Suprapubic skin (tissue), 4 donors: ENCODE measurements around the gene SPTBN5. TPM values are rescaled to one million over a fixed set of nuclear protein-coding genes. Genes with fewer than 3 reads are reported as not detected.

Experiments used
- DNase-seq, 2 donors: peaks; one replicate each; pipeline ENCODE4 v3.0.0-alpha.2; 2019; ENCODE audit warnings: low spot score in 2 of 2
- H3K27ac ChIP-seq: fragments of 200-600 bp; sonication (generic); one replicate; pipeline ENCODE4 v1.5.1; 2019
- H3K27me3 ChIP-seq: fragments of 200-600 bp; sonication (generic); one replicate; pipeline ENCODE4 v1.5.1; 2019
- H3K36me3 ChIP-seq: fragments of 200-600 bp; sonication (generic); one replicate; pipeline ENCODE4 v1.5.1; 2019
- H3K4me1 ChIP-seq: fragments of 200-600 bp; sonication (generic); one replicate; pipeline ENCODE4 v1.5.1; 2019
- H3K4me3 ChIP-seq: fragments of 200-600 bp; sonication (generic); one replicate; pipeline ENCODE4 v1.5.1; 2019; ENCODE audit warnings: mild to moderate bottlenecking
- H3K9me3 ChIP-seq: fragments of 200-600 bp; sonication (generic); one replicate; pipeline ENCODE4 v1.5.1; 2019
- CTCF ChIP-seq, 2 donors: fragments of 200-600 bp in 1 of 2; fragments of 450-650 bp in 1 of 2; sonication (generic) in 1 of 2; IDR thresholded peaks; one replicate each; pipeline ENCODE4 v1.5.1; 2016 to 2019; ENCODE audit warnings: antibody characterized with exemption in 2 of 2, mild to moderate bottlenecking in 1 of 2, moderate library complexity in 1 of 2
- EP300 ChIP-seq: sonication (generic); formaldehyde crosslinking; IDR thresholded peaks from one replicate; pipeline ENCODE4 v1.6.1; 2017; ENCODE audit warnings: antibody characterized with exemption
- POLR2A ChIP-seq, 2 donors: fragments of 450-650 bp; IDR thresholded peaks; one replicate each; pipeline ENCODE4 v1.6.1; 2017; ENCODE audit warnings: antibody characterized with exemption in 2 of 2, mild to moderate bottlenecking in 2 of 2, moderate library complexity in 2 of 2
- POLR2AphosphoS5 ChIP-seq, 3 donors: sonication (generic); formaldehyde crosslinking; IDR thresholded peaks; one replicate each; pipeline ENCODE4 v1.6.1; 2017; ENCODE audit warnings: antibody characterized with exemption in 3 of 3
- whole genome bisulfite sequencing: methylation state at CpG from one replicate; pipeline ENCODE4 v1.1.5; 2018; 5-methylcytosine and 5-hydroxymethylcytosine counted together
- total RNA-seq, 4 donors: library from RNA; depleted of rRNA; stranded (reverse); fragments of >200 nt; gene quantifications; one replicate each; pipeline ENCODE4 v1.1.0, GENCODE V29; 2016

SPTBN5 gene
- total RNA-seq, 4 donors from 2014 or later = 1.3 to 3.4 (median 2.8) TPM

GRCh38 chr15:41820791-41821423 lies 72.9 kb downstream of the SPTBN5 start:
- no peaks in the 10 kb centered on the region for H3K27me3 ChIP-seq
- peaks cover 5% of the 10 kb centered on the region for H3K4me1 ChIP-seq
- no peaks in the 10 kb centered on the region for H3K9me3 ChIP-seq
- no peak for TF ChIP-seq POLR2A (IDR thresholded peaks at IDR 0.05)
- TF ChIP-seq EP300 = no peak
- TF ChIP-seq CTCF (IDR thresholded peaks at IDR 0.05) = no peak
- TF ChIP-seq POLR2AphosphoS5 (IDR thresholded peaks at IDR 0.05) = no peak
- no peak for DNase-seq
- H3K36me3 ChIP-seq = peaks cover 97% of the 10 kb centered on the region
- H3K27ac ChIP-seq = no peak overlapping the region
- 36% methylated on average over 6 of the region's 6 CpGs for WGBS
- no peak overlapping the region for H3K4me3 ChIP-seq

GRCh38 chr15:41819455-41820050 lies 74.3 kb downstream of the SPTBN5 start:
- no peaks in the 10 kb centered on the region for H3K27me3 ChIP-seq
- H3K9me3 ChIP-seq = no peaks in the 10 kb centered on the region
- DNase-seq = no peak
- H3K4me1 ChIP-seq = peaks cover 5% of the 10 kb centered on the region
- no peak overlapping the region for H3K27ac ChIP-seq
- TF ChIP-seq EP300 (no peak), CTCF (IDR thresholded peaks at IDR 0.05) (no peak)
- H3K36me3 ChIP-seq = peaks cover 99% of the 10 kb centered on the region
- no peak overlapping the region for H3K4me3 ChIP-seq
- 89% methylated on average over 9 of the region's 9 CpGs for WGBS

- DNase-seq = no peak
- Histone ChIP-seq H3K4me1 (peaks cover 5% of the 10 kb centered on the region), H3K9me3 (no peaks in the 10 kb centered on the region), H3K4me3 (no peak overlapping the region), H3K27me3 (no peaks in the 10 kb centered on the region), H3K27ac (no peak overlapping the region), H3K36me3 (peaks cover 99% of the 10 kb centered on the region)
- WGBS = 86% methylated on average over 6 of the region's 6 CpGs
- TF ChIP-seq EP300 (no peak), CTCF (IDR thresholded peaks at IDR 0.05) (no peak), POLR2A (IDR thresholded peaks at IDR 0.05) (no peak)
These were observed 76.1 kb downstream of the SPTBN5 start for GRCh38 chr15:41817781-41818180.

GRCh38 chr15:41817327-41817726 lies 76.5 kb downstream of the SPTBN5 start:
- H3K27me3 ChIP-seq = no peaks in the 10 kb centered on the region
- no peak overlapping the region for H3K4me3 ChIP-seq
- H3K4me1 ChIP-seq = peaks cover 5% of the 10 kb centered on the region
- H3K9me3 ChIP-seq = no peaks in the 10 kb centered on the region
- H3K27ac ChIP-seq = no peak overlapping the region
- TF ChIP-seq EP300 (no peak), POLR2A (IDR thresholded peaks at IDR 0.05) (no peak), CTCF (IDR thresholded peaks at IDR 0.05) (no peak), POLR2AphosphoS5 (IDR thresholded peaks at IDR 0.05) (no peak)
- WGBS = 65% methylated on average over 14 of the region's 14 CpGs
- H3K36me3 ChIP-seq = peaks cover 99% of the 10 kb centered on the region
- no peak for DNase-seq

- H3K4me3 ChIP-seq = no peak overlapping the region
- 87% methylated on average over 4 of the region's 9 CpGs for WGBS
- H3K9me3 ChIP-seq = no peaks in the 10 kb centered on the region
- peaks cover 99% of the 10 kb centered on the region for H3K36me3 ChIP-seq
- no peak overlapping the region for H3K27ac ChIP-seq
- TF ChIP-seq POLR2AphosphoS5 (IDR thresholded peaks at IDR 0.05) (no peak), POLR2A (IDR thresholded peaks at IDR 0.05) (no peak), EP300 (no peak), CTCF (IDR thresholded peaks at IDR 0.05) (no peak)
- H3K4me1 ChIP-seq = peaks cover 5% of the 10 kb centered on the region
- no peak for DNase-seq
- H3K27me3 ChIP-seq = no peaks in the 10 kb centered on the region
These were observed 77.1 kb downstream of the SPTBN5 start for GRCh38 chr15:41816788-41817187.
